Activated CD4-positive, alpha-beta T cell treated with anti-CD3 and anti-CD28 coated beads, Interleukin-2, amount 10 ng/mL, durations not matched to agents 7 days and 5 days (primary cell): ENCODE measurements around the gene ERI3. TPM values are rescaled to one million over a fixed set of nuclear protein-coding genes. Genes with fewer than 3 reads are reported as not detected.

ENCODE experiments used
- CTCF ChIA-PET: fragments of 350-600 bp; sonication (Branson Sonifier 250); formaldehyde crosslinking; loops from one replicate; lab custom pipeline; 2021; ENCODE audit warnings: antibody characterized with exemption; lab: Charles Lee
- POLR2A ChIA-PET: fragments of 350-600 bp; sonication (Branson Sonifier 250); formaldehyde crosslinking; loops from one replicate; lab custom pipeline; 2021; ENCODE audit warnings: antibody characterized with exemption; lab: Charles Lee
- DNase-seq: peaks from one replicate; pipeline ENCODE4 v3.0.0-alpha.2; 2020
- H3K27ac Mint-ChIP-seq: one replicate; pipeline ENCODE4 v1.8.0; 2021; ENCODE audit warnings: mild to moderate bottlenecking, moderate library complexity, mixed read lengths
- H3K27me3 Mint-ChIP-seq: one replicate; pipeline ENCODE4 v1.8.0; 2021; ENCODE audit warnings: mixed read lengths
- H3K36me3 Mint-ChIP-seq: one replicate; pipeline ENCODE4 v1.8.0; 2021; ENCODE audit warnings: low read depth, mixed read lengths
- H3K4me1 Mint-ChIP-seq: one replicate; pipeline ENCODE4 v1.8.0; 2021; ENCODE audit warnings: mixed read lengths
- H3K4me3 Mint-ChIP-seq: one replicate; pipeline ENCODE4 v1.8.0; 2021; ENCODE audit warnings: mild to moderate bottlenecking, moderate library complexity, mixed read lengths
- H3K9me3 Mint-ChIP-seq: one replicate; pipeline ENCODE4 v1.8.0; 2021; ENCODE audit warnings: mixed read lengths
- total RNA-seq, 2 experiments: library from RNA; stranded (reverse); gene quantifications; one replicate each; pipeline ENCODE4 v1.2.3, GENCODE V29; 2021

Gene ERI3
- total RNA-seq, 2 experiments from 2014 or later = 27.8 to 29.2 TPM

- Mint-ChIP-seq H3K27ac (peak overlapping the region; percentile 51), H3K4me1 (peaks cover 4% of the 10 kb centered on the region), H3K9me3 (no peaks in the 10 kb centered on the region), H3K27me3 (no peaks in the 10 kb centered on the region), H3K36me3 (no peaks in the 10 kb centered on the region), H3K4me3 (no peak overlapping the region)
- ChIA-PET POLR2A (no interaction called here), CTCF (interaction anchor here (1.2 kb wide), 1 partner anchor 8 kb away, joined by 3 read pairs; no protein-coding TSS in a partner anchor)
- DNase-seq = no peak
Observed at GRCh38 chr1:44240802-44241671, 114.0 kb downstream of the ERI3 start.

GRCh38 chr1:44239961-44240371 lies 115.1 kb downstream of the ERI3 start:
- no peaks in the 10 kb centered on the region for H3K9me3 Mint-ChIP-seq
- CTCF ChIA-PET = interaction anchor here (1.2 kb wide), 1 partner anchor 9 kb away, joined by 3 read pairs; no protein-coding TSS in a partner anchor
- POLR2A ChIA-PET = no interaction called here
- no peak overlapping the region for H3K4me3 Mint-ChIP-seq
- no peaks in the 10 kb centered on the region for H3K27me3 Mint-ChIP-seq
- no peaks in the 10 kb centered on the region for H3K36me3 Mint-ChIP-seq
- H3K27ac Mint-ChIP-seq = no peak overlapping the region
- peaks cover 4% of the 10 kb centered on the region for H3K4me1 Mint-ChIP-seq
- no peak for DNase-seq

- H3K4me1 Mint-ChIP-seq = peaks cover 4% of the 10 kb centered on the region
- no peak for DNase-seq
- no peak overlapping the region for H3K4me3 Mint-ChIP-seq
- no peaks in the 10 kb centered on the region for H3K9me3 Mint-ChIP-seq
- ChIA-PET CTCF (interaction anchor here (0.7 to 2.1 kb wide), 3 partner anchors 12 to 24 kb away, joined by 3 to 6 read pairs (median 4); no protein-coding TSS in a partner anchor), POLR2A (no interaction called here)
- no peaks in the 10 kb centered on the region for H3K27me3 Mint-ChIP-seq
- peak overlapping the region; percentile 69 for H3K27ac Mint-ChIP-seq
- H3K36me3 Mint-ChIP-seq = no peaks in the 10 kb centered on the region
Observed at GRCh38 chr1:44239331-44239960, 115.6 kb downstream of the ERI3 start.

- Mint-ChIP-seq H3K4me3 (no peak overlapping the region), H3K36me3 (no peaks in the 10 kb centered on the region), H3K4me1 (peaks cover 4% of the 10 kb centered on the region), H3K27ac (no peak overlapping the region), H3K27me3 (no peaks in the 10 kb centered on the region), H3K9me3 (no peaks in the 10 kb centered on the region)
- ChIA-PET POLR2A (no interaction called here), CTCF (interaction anchor here (0.7 to 2.1 kb wide), 4 partner anchors 11 to 58 kb away, joined by 3 to 6 read pairs (median 4); no protein-coding TSS in a partner anchor)
- no peak for DNase-seq
Observed at GRCh38 chr1:44238660-44239059, 116.4 kb downstream of the ERI3 start.

GRCh38 chr1:44237721-44238457 lies 117.2 kb downstream of the ERI3 start:
- H3K4me3 Mint-ChIP-seq = no peak overlapping the region
- POLR2A ChIA-PET = no interaction called here
- no peak overlapping the region for H3K27ac Mint-ChIP-seq

GRCh38 chr1:44236490-44237272 lies 118.4 kb downstream of the ERI3 start:
- peaks cover 4% of the 10 kb centered on the region for H3K4me1 Mint-ChIP-seq
- H3K4me3 Mint-ChIP-seq = no peak overlapping the region
- no peak for DNase-seq
- H3K36me3 Mint-ChIP-seq = no peaks in the 10 kb centered on the region
- H3K9me3 Mint-ChIP-seq = no peaks in the 10 kb centered on the region
- ChIA-PET CTCF (interaction anchor here (1.4 kb wide), 1 partner anchor 12 kb away, joined by 3 read pairs; no protein-coding TSS in a partner anchor), POLR2A (no interaction called here)
- no peak overlapping the region for H3K27ac Mint-ChIP-seq
- no peaks in the 10 kb centered on the region for H3K27me3 Mint-ChIP-seq

More at GRCh38 chr1:44237721-44238457, 117.2 kb downstream of the ERI3 start:
- CTCF ChIA-PET = interaction anchor here (0.9 to 2.1 kb wide), 4 partner anchors 10 to 59 kb away, joined by 3 to 6 read pairs (median 4); no protein-coding TSS in a partner anchor
- no peaks in the 10 kb centered on the region for H3K36me3 Mint-ChIP-seq
- no peaks in the 10 kb centered on the region for H3K9me3 Mint-ChIP-seq
- H3K4me1 Mint-ChIP-seq = peaks cover 4% of the 10 kb centered on the region
- no peaks in the 10 kb centered on the region for H3K27me3 Mint-ChIP-seq
- DNase-seq = peak; percentile 46

GRCh38 chr1:44235808-44236207 lies 119.2 kb downstream of the ERI3 start:
- H3K27ac Mint-ChIP-seq = no peak overlapping the region
- peaks cover 4% of the 10 kb centered on the region for H3K4me1 Mint-ChIP-seq
- H3K4me3 Mint-ChIP-seq = no peak overlapping the region
- ChIA-PET POLR2A (no interaction called here), CTCF (no interaction called here)
- DNase-seq = no peak
- no peaks in the 10 kb centered on the region for H3K9me3 Mint-ChIP-seq
- H3K36me3 Mint-ChIP-seq = no peaks in the 10 kb centered on the region
- H3K27me3 Mint-ChIP-seq = no peaks in the 10 kb centered on the region

- Mint-ChIP-seq H3K27ac (no peak overlapping the region), H3K27me3 (no peaks in the 10 kb centered on the region), H3K4me3 (no peak overlapping the region), H3K4me1 (peaks cover 4% of the 10 kb centered on the region), H3K9me3 (no peaks in the 10 kb centered on the region), H3K36me3 (peaks cover 2% of the 10 kb centered on the region)
- CTCF ChIA-PET = interaction anchor here (0.8 to 1.4 kb wide), 3 partner anchors 19 to 113 kb away, joined by 3 to 4 read pairs (median 3); no protein-coding TSS in a partner anchor
- POLR2A ChIA-PET = no interaction called here
- no peak for DNase-seq
Observed at GRCh38 chr1:44233593-44233992, 121.5 kb downstream of the ERI3 start.

GRCh38 chr1:44230796-44231195 lies 124.3 kb downstream of the ERI3 start:
- H3K27ac Mint-ChIP-seq = no peak overlapping the region
- CTCF ChIA-PET = no interaction called here
- H3K36me3 Mint-ChIP-seq = peaks cover 2% of the 10 kb centered on the region
- POLR2A ChIA-PET = no interaction called here
- H3K9me3 Mint-ChIP-seq = no peaks in the 10 kb centered on the region
- DNase-seq = no peak
- peaks cover 4% of the 10 kb centered on the region for H3K4me1 Mint-ChIP-seq
- H3K27me3 Mint-ChIP-seq = no peaks in the 10 kb centered on the region
- H3K4me3 Mint-ChIP-seq = no peak overlapping the region

- CTCF ChIA-PET = interaction anchor here (0.9 to 2.2 kb wide), 2 partner anchors 12 to 18 kb away, joined by 3 to 7 read pairs; no protein-coding TSS in a partner anchor
- Mint-ChIP-seq H3K4me1 (peaks cover 4% of the 10 kb centered on the region), H3K9me3 (no peaks in the 10 kb centered on the region), H3K27me3 (no peaks in the 10 kb centered on the region), H3K36me3 (peaks cover 2% of the 10 kb centered on the region), H3K27ac (no peak overlapping the region), H3K4me3 (no peak overlapping the region)
- POLR2A ChIA-PET = no interaction called here
- no peak for DNase-seq
Observed at GRCh38 chr1:44229435-44230167, 125.5 kb downstream of the ERI3 start.

GRCh38 chr1:44228218-44228617 lies 126.8 kb downstream of the ERI3 start:
- ChIA-PET CTCF (interaction anchor here (1.5 to 2.2 kb wide), 2 partner anchors 10 kb away, joined by 4 to 7 read pairs; no protein-coding TSS in a partner anchor), POLR2A (no interaction called here)
- H3K4me1 Mint-ChIP-seq = peaks cover 9% of the 10 kb centered on the region
- no peak for DNase-seq
- H3K27ac Mint-ChIP-seq = no peak overlapping the region
- H3K36me3 Mint-ChIP-seq = peaks cover 2% of the 10 kb centered on the region
- no peak overlapping the region for H3K4me3 Mint-ChIP-seq
- no peaks in the 10 kb centered on the region for H3K9me3 Mint-ChIP-seq
- no peaks in the 10 kb centered on the region for H3K27me3 Mint-ChIP-seq
